Stimulated activated CD4-positive, alpha-beta T cell treated with anti-CD3 and anti-CD28 coated beads, Interleukin-12 subunit alpha, Interleukin-12 subunit beta, amount 100 ng/mL, for 4 hours (primary cell): ENCODE data around the gene MOCS2.
A peak's percentile ranks its signal among the peaks of the same experiment; 100 is the strongest.
"Not testable (repeated sequence)": the region's sequence is repeated elsewhere in the genome, so short reads cannot be mapped to it uniquely, and the experiment has no call there.

ENCODE experiments used
- DNase-seq: peaks from one replicate; pipeline ENCODE4 v3.0.0-alpha.2; 2020

The MOCS2 gene, protein sequence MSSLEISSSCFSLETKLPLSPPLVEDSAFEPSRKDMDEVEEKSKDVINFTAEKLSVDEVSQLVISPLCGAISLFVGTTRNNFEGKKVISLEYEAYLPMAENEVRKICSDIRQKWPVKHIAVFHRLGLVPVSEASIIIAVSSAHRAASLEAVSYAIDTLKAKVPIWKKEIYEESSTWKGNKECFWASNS

DNA sequence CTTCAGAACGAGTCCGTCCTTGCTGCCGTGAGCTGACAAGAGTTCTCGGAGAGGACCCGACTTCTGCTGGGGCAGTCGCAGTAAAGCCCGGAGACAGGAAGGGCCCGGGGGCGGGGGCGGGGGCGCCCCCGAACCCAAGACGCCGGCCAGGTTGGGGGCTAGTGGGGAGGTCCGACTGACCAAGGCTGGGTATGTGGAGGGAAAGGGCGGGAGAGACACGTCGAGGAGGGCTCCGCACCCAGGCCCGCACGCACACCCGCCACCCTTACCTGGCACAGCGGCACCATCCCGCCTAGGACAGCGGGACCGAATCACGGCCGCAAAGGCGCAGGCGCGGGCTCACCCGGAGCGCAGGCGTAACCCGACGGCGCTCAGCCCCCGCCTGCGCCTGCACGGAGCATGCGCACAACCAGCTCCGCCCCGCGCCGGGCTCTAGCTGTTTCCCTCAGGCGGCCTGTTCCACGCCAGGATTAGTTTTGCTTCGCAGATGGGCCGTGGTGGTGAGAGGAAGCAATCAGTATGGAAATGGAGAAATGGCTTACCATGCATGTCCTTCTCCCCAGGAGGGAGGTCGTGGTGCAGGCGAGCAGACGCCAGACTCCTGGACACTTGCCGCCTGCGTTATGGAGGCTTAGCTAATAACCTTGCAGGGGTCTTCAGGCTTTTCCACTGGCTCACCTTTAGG is at the start of gene MOCS2:
Gene MOCS2 (minus strand): TSS at position 315 of the 685 bp plus-strand sequence. CDS start 2,583 bp downstream, outside the sequence.
- peak; percentile 90 for DNase-seq

DNA sequence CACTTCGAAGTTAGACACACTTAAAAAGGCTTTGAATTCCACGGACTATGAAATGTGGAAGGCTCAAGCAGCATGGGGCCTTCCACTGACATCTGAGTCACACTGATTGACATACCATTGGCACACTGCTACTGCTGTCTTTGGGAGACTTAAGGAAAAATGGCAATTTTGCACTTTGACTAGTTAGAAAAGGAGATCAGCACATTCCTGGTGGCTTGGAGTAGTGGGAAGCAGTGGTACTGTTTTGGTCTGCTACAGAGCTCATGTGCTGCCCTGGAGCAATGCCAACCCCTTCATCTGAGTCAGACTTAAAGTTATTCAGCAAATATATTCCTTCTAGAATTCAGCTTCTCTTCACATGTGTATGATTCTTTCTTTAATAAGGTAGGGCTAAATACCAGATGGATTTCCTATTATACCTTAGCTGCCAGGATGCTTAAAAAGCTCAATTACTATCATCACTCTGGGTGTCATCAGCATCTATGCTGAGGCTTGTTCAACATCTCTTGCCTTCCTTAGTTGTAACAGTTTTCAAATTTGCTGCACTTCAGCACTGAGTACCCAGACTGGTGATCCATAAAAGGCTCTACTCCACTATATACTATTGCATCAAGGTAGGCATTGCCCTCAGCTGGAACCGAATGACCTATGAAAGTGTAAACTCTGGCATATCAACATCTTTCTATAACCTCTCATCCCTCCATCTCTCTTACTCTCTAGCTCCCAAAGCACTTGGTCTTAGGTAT is 42.3 kb upstream of the MOCS2 start:
- DNase-seq, result no peak

DNA sequence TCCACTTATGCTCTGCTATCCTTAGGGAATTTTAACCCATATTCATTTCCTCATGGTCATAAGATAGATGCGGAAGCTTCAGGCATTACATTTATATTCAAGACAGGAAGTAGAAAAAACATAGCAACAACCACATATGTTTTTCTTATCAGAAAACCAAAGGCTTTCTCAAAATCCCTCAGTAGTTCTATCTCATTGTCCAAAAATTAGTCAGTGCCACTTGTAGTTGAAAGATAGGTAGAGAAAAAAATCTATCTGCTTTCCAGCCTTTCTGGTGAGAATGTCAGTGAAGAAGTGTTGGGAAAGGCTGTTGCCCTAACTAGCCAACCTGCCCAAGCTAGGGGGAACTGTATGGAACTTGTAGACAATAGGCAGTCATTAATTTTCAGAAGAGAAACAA is 23.5 kb upstream of the MOCS2 start:
- no peak for DNase-seq

DNA sequence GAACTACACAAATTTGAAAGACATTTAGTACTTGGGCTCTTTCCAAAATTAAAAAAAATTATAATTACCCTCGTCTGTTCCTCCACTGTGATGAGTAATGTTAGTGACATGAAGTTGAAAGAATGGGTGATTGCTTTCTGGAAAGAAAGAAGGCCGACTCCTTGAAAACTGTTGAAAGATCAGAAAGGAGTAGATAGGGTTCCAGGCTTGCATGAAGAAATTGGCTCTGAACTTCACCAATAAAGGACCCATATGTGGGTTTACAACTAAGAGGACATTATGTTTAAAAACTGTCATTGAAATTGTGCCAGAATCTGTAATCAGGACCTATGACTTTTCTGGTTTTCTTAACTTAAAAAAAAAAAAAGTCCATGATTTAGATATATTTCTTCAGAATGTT is 20.7 kb upstream of the MOCS2 start:
- no peak for DNase-seq

DNA sequence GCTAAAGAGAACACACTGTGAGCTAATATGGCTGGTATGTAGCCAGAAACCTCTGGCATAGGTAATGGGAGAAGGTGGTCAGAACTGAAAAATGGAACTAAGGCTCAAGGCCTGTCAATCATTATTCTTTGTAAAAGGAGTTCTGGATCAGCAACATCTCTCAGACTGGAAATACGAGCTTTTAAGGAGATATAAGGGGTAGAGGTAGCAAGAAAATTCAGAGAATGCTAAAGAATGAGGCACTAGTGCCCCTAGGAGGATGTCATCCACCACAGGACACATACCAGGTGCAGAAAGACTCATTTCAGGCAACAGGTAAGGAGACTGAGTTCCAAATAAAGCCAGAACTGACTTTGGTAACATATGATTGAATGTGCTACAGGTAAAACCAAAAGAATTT is 18.9 kb upstream of the MOCS2 start:
- no peak for DNase-seq

DNA sequence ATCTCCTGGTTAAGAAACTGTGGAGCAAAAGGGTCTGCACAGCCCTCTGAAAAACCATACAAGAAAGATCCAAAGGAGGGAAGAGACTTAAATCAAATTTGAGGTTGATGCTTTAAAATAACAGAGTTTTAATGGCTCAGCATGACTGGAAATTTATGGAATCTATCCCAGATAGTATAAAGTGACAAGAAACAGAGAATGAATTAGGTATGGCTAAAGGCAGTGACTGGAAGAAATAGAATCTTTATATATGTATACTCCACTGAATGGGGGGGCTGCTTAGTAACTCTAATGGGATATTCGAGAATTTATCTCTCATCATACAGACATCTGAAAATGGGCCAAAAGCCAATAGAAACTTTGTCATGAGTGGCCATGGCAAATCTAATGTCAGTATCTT is 17.6 kb upstream of the MOCS2 start:
- no peak for DNase-seq

DNA sequence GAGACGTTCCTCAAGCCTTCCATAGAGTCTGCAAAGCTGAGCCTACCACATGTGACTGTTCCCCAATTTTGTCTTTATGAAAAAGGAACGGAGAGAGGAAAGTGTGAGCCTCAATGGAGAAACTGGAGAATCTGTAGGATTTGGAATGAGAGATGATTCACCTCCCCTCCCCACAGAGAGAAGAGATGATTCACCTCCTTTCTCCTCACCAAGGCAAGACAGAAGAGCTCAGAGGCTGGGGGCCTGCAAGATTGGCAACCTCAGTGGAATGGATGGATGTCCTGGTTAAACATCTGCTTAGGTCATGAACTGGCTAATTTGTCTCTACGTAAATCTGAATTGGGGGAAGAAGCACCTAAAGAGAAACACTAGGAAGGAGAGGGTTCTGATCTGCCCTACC is 17.0 kb upstream of the MOCS2 start:
- DNase-seq, result no peak

DNA sequence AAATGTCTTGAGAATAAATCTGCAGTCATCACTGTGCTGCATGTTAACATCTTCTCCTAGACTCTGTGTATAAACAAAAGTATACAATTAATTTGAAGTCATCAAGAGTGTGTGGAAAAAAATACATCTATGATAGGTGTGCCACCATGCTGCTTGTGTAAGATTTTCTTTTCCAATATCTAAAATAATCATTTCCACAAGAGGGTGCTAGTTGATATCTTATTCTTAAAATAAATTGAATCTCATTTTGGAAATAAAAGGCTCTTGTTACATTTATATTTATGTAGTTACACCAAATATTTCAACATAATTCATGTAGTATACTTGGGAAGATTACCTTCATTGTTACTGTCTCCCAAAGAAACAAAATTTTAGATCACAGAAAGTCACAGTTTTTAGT is 14.1 kb upstream of the MOCS2 start:
- DNase-seq, result no peak

DNA sequence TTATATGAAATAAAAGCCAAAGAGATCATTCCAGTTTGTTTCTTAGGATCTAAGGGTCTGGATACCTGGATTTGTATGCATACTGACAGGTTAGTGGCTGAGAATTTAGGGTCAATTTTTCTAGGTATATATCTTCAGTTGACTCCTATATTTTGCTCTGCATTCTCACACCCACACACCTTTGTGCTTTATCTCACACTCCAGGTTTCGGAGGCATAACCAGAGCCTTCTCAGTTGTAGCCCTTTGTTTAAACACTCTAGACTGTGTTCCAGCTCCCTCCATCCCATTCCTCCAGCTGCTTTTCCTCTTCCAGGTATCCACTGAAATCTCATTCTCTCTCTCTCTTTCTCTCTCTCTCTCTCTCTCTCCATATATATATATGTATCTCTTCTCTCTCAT is 10.6 kb upstream of the MOCS2 start:
- no peak for DNase-seq

DNA sequence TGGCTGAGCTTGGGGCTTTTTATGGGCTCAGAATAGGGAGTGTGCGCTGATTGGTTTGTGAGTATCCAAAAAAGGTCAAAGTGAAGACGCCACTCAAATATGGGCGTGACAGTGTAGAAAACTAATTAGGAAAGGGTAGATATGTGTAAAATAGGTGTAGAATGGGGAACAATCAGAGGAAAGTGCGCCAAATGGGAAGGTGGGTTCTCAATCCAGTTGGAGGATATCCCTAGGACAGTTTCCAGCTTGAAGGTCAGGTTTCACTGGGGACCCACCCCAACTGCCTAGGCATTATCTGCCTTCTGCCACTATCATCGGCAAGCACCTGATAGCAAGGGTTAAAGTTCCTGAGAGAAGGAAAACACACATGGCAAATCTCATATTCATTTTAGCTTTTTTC is 9.3 kb upstream of the MOCS2 start:
- DNase-seq, result no peak

DNA sequence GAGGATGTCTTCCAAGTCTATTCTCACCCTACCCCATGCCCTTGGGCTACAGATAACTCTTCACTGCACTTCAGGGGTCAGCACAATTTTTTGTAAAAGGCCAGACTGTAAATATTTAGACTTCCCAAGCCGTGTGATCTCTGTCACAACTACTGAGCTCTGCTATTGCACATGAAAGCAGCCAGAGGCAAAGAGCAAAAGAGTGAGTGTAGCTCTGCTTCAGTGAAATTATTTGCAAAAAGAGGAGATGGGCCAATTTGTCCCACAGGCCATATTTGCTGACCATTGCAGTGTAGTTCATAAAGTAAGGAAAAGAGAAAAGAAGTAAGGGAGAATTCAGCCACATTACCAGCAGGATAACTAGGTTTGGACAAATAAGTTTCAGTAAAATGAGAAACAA is 7.0 kb upstream of the MOCS2 start:
- no peak for DNase-seq

DNA sequence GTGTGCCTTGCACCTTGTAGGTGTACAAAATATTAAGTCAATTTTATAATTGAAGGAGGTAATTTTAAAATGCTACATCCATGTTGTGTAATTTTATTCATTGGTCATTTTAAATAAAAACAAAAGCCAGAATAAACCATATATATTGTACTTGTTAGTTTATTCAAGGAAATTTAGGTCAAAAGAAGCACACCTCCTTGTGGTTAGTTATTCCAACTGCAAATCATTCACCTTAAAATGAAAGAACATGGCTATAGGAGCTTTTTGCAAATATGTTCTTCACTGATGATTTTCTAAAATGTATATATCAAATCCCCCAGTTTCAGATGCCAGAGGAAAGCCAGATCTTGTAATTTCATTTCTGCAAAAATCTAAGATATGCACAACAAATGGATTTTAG is 5.4 kb upstream of the MOCS2 start:
- DNase-seq, result no peak

DNA sequence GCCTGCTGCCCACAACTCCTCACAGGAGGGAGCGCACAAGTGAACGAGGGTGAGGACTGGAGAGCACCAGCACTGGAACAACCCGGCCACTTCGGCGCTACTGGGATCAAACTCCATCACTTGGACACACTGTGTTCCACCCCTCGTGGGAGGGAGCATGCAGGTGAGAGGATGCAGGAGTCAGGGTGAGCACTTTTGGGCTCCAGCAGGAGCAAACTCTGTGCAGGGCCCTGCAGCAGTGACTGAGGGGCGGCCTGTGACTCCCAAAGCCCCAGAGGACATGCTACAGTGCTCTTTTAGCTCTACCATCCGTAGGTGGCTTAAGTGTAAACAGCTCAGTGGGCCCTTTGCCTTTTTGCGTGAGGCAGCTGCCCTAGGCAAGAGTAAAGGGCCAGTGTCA is 4.4 kb upstream of the MOCS2 start:
- no peak for DNase-seq

DNA sequence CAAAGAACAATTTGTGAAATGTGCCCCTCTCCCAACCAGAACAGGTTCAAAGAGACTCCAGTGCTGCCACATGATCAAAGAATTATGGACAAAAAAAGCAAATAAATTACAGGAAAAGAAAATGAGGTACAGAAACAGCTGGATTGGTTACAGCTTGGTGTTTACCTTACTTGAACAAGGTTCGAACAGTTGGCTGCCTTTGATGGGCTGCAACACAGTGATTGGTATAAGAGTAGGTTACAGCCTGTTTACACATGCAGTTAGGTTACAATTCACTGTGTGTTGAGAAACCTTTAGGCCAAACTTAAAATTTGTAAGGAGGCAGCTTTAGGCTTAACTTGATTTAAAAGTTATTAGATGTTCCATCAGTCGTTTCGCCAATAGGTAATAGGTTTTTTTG is 3.4 kb upstream of the MOCS2 start:
- DNase-seq, result no peak

DNA sequence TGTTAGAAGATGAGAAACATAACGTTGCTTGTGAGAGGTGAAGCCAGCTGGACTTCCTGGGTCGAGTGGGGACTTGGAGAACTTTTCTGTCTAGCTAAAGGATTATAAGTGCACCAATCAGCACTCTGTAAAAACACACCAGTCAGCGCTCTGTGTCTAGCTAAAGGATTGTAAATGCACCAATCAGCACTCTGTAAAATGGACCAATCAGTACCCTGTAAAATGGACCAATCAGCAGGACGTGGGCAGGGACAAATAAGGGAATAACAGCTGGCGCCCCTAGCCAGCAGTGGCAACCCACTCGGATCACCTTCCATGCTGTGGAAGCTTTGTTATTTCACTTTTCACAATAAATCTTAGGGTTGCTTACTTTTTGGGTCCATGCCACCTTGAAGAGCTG is 2.8 kb upstream of the MOCS2 start:
- DNase-seq, result not testable (repeated sequence)

DNA sequence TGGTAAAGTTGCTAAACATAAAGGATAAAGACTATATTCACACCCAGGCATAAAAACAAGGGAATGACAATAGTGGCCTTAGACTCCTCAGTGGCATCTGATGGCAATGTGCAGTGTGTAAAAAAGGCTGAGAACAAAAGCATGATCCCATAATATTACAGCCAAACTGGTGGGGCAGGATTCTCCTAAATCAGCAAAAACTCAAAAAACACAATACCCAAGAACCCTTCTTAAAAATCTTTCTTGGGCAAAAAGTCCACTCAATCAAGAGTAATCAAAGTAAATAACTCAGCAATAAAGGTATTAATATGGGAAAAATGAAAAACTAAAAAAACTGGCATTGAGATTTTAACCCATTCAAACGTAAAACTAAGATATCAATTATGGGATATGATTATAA is 1.6 kb upstream of the MOCS2 start:
- no peak for DNase-seq

DNA sequence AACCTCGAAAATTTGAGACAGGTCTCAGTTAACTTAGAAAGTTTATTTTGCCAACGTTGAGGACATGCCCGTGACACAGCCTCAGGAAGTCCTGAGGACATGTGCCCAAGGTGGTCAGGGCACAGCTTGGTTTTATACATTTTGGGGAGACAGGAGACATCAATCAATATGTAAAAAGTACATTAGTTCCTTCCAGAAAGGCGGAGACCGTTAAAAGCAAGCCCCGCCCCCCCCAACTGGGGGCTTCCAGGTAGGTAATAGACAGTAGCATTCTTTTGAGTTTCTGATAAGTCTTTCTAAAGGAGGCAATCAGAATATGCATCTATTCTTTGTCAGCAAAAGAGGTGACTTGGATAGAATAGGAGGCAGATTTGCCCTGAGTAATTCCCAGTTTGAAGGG is 599 bp upstream of the MOCS2 start:
- DNase-seq, result peak; percentile 6

DNA sequence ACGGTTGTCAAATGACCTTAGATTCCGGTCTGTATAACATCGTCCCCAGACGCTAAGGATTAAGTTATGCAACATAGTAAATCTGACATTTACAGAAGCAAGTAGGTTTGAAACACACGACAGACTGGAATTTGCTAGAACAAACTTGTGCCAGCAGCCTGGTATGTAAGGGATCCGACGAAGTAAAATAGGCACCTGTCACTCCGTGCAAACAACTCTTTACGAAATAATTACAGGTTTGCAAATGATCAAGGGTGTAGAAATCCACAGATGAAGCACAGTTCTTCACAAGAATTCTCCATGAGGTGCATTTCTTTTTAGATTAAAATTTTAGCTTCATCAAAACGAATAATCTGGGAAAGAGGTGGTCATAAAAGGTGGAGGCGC is 508 bp downstream of the MOCS2 start:
- DNase-seq, result no peak

DNA sequence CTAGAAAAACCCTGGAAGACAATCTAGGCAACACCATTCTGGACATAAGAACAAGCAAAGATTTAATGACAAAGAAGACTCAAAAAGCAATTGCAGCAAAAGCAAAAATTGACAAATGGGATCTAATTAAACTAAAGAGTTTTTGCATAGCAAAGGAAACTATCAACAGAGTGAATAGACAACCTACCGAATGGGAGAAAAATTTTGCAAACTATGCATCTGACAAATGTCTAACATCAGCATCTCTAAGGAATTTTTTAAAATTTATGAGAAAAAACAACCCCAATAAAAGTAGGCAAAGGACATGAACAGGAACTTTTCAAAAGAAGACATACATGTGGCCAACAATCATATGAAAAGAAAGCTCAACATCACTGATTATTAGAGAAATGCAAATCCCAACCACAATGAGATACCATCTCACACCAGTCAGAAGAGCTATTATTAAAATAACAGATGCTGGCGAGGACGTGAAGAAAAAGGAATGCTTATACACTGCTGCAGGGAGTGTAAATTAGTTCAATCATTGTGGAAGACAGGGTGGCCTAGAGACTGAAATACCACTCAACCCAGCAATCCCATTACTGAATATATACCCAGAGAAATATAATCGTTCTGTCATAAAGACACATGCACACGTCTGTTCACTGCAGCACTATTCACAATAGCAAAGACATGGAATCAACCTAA is 3.8 kb downstream of the MOCS2 start:
- no peak for DNase-seq

DNA sequence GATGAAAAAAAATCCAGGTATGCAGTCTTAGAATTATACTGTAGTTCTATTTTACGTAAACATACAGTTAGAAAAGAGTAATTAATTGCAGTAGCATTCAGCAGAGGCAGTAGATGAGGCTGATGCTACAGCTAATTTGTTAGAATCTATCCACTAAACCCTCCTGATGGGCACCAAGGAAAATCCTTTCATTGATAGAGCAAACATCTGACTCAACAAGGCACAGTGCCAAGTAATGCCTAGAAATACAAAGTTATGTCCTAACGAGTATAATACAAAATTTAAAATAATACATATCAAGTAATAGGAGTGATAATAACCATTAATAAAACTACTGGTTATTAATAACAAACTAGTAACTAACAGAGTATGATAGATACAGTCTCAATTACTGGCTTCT is 9.0 kb downstream of the MOCS2 start:
- no peak for DNase-seq

DNA sequence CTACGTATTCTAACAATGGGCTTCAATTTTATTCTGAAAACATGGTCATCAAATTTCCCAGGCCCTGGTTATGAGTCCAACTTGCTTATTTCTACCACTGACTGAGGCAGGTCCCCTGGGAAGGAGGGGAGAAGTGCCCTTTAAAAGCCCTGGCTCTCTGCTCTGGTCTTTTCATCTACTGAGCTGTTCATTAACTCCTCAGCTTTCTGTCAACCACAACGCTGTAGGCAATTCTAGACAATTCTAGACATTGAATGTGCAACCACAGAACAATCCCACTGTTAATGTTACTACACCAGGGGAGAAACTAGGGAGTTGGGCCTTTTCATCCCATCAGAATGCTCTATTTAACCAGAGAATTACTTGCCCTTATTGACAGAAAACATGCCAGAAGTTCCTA is 10.0 kb downstream of the MOCS2 start:
- no peak for DNase-seq

DNA sequence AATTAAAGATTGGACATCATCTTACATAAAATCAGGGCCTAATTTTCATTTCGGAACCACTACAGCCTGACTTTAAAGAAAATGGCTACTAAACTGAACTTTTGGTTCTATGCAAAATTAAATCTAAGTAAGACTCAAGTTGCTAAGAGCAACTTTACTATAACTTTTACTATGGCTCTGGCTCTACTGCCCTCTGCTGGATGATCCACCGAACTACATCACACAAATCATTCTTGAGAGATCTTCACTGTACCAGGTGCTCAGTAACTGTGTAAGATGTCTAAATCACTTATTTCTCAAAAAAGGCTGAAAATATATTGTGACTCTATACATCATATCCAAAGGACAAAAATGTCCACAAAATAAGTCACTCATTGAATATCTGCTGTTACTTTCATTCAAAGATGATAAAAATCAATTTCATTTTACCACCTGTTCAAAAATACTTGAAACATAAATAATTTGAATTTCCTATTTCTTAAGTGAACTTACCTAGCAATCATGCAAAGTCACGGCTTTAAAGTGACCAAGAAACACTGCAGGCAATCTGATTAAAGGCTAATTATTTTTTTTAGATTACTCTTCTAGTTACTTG is 13.5 kb downstream of the MOCS2 start:
- DNase-seq, result peak; percentile 58

DNA sequence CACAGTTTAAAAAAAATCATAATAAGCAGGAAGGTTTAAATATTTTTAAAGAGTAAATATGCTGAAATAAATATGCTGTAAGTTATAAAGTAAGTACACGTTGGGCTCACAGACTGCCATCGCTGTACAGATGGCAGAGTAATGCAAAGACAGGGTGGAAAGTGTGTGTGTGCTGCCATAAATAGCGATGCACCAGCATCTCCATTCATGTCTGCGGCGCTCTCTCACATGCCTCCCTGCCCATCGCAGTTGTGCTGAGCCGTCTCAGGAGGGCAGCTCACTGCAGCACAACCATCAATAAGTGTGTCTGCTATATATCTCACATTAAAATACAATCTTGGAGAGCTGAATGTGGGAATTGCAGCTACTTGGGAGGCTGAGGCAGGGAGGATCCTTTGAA is 14.3 kb downstream of the MOCS2 start:
- no peak for DNase-seq
